HCT116 (cell line): ENCODE data around the gene CDC42EP4. TPM values are rescaled to one million over a fixed set of nuclear protein-coding genes. Genes with fewer than 3 reads are reported as not detected.

Experiments
- ATAC-seq: fragments of 200-7000 bp; cut with Tn5 transposase; 2 replicates; pipeline ENCODE4 v1.9.1; 2020; ENCODE audit warnings: mild to moderate bottlenecking, moderate library complexity
- BruUV-seq: library from RNA; stranded (reverse); fragments of 400-500 nt; replicated peaks from 2 replicates; lab custom pipeline; 2021; lab: Mats Ljungman, UMichigan
- CTCF ChIA-PET: fragments of 300-600 bp; sonication (Branson Sonifier 250); formaldehyde crosslinking; loops from one replicate; lab custom pipeline; 2021; ENCODE audit warnings: antibody characterized with exemption; lab: Charles Lee
- POLR2A ChIA-PET: fragments of 300-600, 350-600 bp; sonication (Branson Sonifier 250); formaldehyde crosslinking; loops from one replicate; lab custom pipeline; 2021; ENCODE audit warnings: antibody characterized with exemption; lab: Charles Lee
- RAD21 ChIA-PET, 2 experiments: fragments of 300-600 bp; sonication (Branson Sonifier 250); formaldehyde crosslinking; loops; one replicate each; lab custom pipeline; 2023; ENCODE audit warnings: low total read pairs in 2 of 2; ENCODE audit not compliant: uncharacterized antibody in 2 of 2, unreplicated experiment in 2 of 2, low non-redundant PET in 1 of 2; lab: Charles Lee
- DNase-seq: peaks from one replicate; pipeline ENCODE4 v3.0.0-alpha.2; 2010; ENCODE audit warnings: low read depth, low spot score
- H2AFZ ChIP-seq: fragments of 200-600 bp; shearing (Covaris generic), sonication (generic); 2 replicates; pipeline ENCODE4 v1.6.1; 2017; ENCODE audit warnings: low read depth, mixed run types, mixed read lengths, antibody characterized with exemption, low read length; ENCODE audit not compliant: poor library complexity, severe bottlenecking
- H3K27ac ChIP-seq: 2 replicates; pipeline ENCODE4 v1.5.1; 2012; ENCODE audit warnings: low read depth, low read length
- H3K27me3 ChIP-seq: fragments of 200-600 bp; sonication (generic); 2 replicates; pipeline ENCODE4 v1.6.1; 2016; ENCODE audit warnings: mixed run types, low read length, mixed read lengths; ENCODE audit not compliant: insufficient read depth
- H3K36me3 ChIP-seq, 2 experiments: fragments of 200-500 bp in 1 of 2; fragments of 200-600 bp in 1 of 2; sonication (Bioruptor generic) in 1 of 2; sonication (generic) in 1 of 2; 2 replicates each; pipeline versions ENCODE4 v1.5.1 to v1.6.1; 2014 to 2016; ENCODE audit warnings: low read length in 2 of 2, inconsistent platforms in 1 of 2, mixed read lengths in 1 of 2, mixed run types in 1 of 2; ENCODE audit not compliant: insufficient read depth in 2 of 2, control insufficient read depth in 1 of 2
- H3K4me1 ChIP-seq, 2 experiments: fragments of 200-600 bp in 1 of 2; sonication (generic) in 1 of 2; 2 replicates each; pipeline versions ENCODE4 v1.5.1 to v1.6.1; 2012 to 2017; ENCODE audit warnings: low read length in 2 of 2, inconsistent platforms in 1 of 2, mild to moderate bottlenecking in 1 of 2, mixed read lengths in 1 of 2, mixed run types in 1 of 2, moderate library complexity in 1 of 2; ENCODE audit not compliant: insufficient read depth in 2 of 2, control insufficient read depth in 1 of 2
- H3K4me2 ChIP-seq: fragments of 200-600 bp; sonication (generic); 2 replicates; pipeline ENCODE4 v1.6.1; 2017; ENCODE audit warnings: mixed run types, low read length, mixed read lengths
- H3K4me3 ChIP-seq, 2 experiments: fragments of 200-600 bp in 1 of 2; sonication (generic) in 1 of 2; replicated peaks in 1 of 2; 2 replicates each; pipeline ENCODE4 v1.5.1; 2011 to 2016; ENCODE audit warnings: low read length in 2 of 2, control low read depth in 1 of 2, low read depth in 1 of 2, mild to moderate bottlenecking in 1 of 2, mixed read lengths in 1 of 2, mixed run types in 1 of 2
- H3K79me2 ChIP-seq: fragments of 200-600 bp; sonication (generic); 2 replicates; pipeline ENCODE4 v1.6.1; 2017; ENCODE audit warnings: mild to moderate bottlenecking, mixed run types, low read length, moderate library complexity, mixed read lengths; ENCODE audit not compliant: insufficient read depth
- H3K9ac ChIP-seq: fragments of 200-600 bp; sonication (generic); 2 replicates; pipeline ENCODE4 v1.6.1; 2016; ENCODE audit warnings: low read length, mixed read lengths
- H3K9me2 ChIP-seq: fragments of 200-600 bp; sonication (generic), shearing (Covaris generic); 2 replicates; pipeline ENCODE4 v1.6.1; 2017; ENCODE audit warnings: mixed run types, mild to moderate bottlenecking, moderate library complexity; ENCODE audit not compliant: insufficient read depth
- H3K9me3 ChIP-seq, 2 experiments: fragments of 200-500 bp in 1 of 2; fragments of 200-600 bp in 1 of 2; sonication (Bioruptor generic) in 1 of 2; sonication (generic) in 1 of 2; 2 replicates each; pipeline ENCODE4 v1.6.1; 2014 to 2017; ENCODE audit warnings: low read length in 2 of 2, mixed read lengths in 2 of 2, inconsistent platforms in 1 of 2, low read depth in 1 of 2, mild to moderate bottlenecking in 1 of 2, mixed run types in 1 of 2, moderate library complexity in 1 of 2; ENCODE audit not compliant: control insufficient read depth in 1 of 2, insufficient read depth in 1 of 2
- H4K20me1 ChIP-seq: fragments of 200-600 bp; sonication (generic), shearing (Covaris generic); 2 replicates; pipeline ENCODE4 v1.6.1; 2017; ENCODE audit warnings: mixed run types, mild to moderate bottlenecking, moderate library complexity; ENCODE audit not compliant: insufficient read depth
- CBX3 ChIP-seq: IDR thresholded peaks from 2 replicates; pipeline ENCODE4 v1.6.1; 2012; ENCODE audit warnings: low read depth
- CEBPB ChIP-seq: IDR thresholded peaks from 2 replicates; pipeline ENCODE4 v1.6.1; 2012; ENCODE audit warnings: low read depth
- CTCF ChIP-seq, 3 experiments: fragments of 200-600 bp in 1 of 3; sonication (generic) in 1 of 3; IDR thresholded peaks in 2 of 3; conservative IDR thresholded peaks in 1 of 3; 2 replicates each; pipeline ENCODE4 v1.5.1; 2012 to 2017; ENCODE audit warnings: low read depth in 2 of 3, low read length in 2 of 3, antibody characterized with exemption in 1 of 3, borderline replicate concordance in 1 of 3, control low read depth in 1 of 3, mild to moderate bottlenecking in 1 of 3, mixed read lengths in 1 of 3, mixed run types in 1 of 3, moderate library complexity in 1 of 3; ENCODE audit not compliant: insufficient read depth in 1 of 3
- ELF1 ChIP-seq: IDR thresholded peaks from 2 replicates; pipeline ENCODE4 v1.6.1; 2012; ENCODE audit warnings: low read depth, borderline replicate concordance
- EZH2 ChIP-seq: fragments of 200-600 bp; sonication (generic); IDR thresholded peaks from 2 replicates; pipeline ENCODE4 v1.6.1; 2017; ENCODE audit warnings: antibody characterized with exemption, mixed run types
- FOSL1 ChIP-seq: IDR thresholded peaks from 2 replicates; pipeline ENCODE4 v1.6.1; 2012; ENCODE audit warnings: low read depth
- JUND ChIP-seq: IDR thresholded peaks from 2 replicates; pipeline ENCODE4 v1.6.1; 2012
- POLR2A ChIP-seq: IDR thresholded peaks from 2 replicates; pipeline ENCODE4 v1.7.0; 2011; ENCODE audit warnings: borderline replicate concordance; ENCODE audit not compliant: insufficient read depth, insufficient read length; ENCODE audit errors: extremely low read depth
- POLR2AphosphoS5 ChIP-seq: IDR thresholded peaks from 2 replicates; pipeline ENCODE4 v1.6.1; 2011; ENCODE audit warnings: mild to moderate bottlenecking, low read depth, low read length, moderate library complexity
- RAD21 ChIP-seq: IDR thresholded peaks from 2 replicates; pipeline ENCODE4 v1.6.1; 2012; ENCODE audit warnings: low read depth, mild to moderate bottlenecking
- SP1 ChIP-seq: IDR thresholded peaks from 2 replicates; pipeline ENCODE4 v1.6.1; 2012; ENCODE audit warnings: low read depth
- SRF ChIP-seq: IDR thresholded peaks from 2 replicates; pipeline ENCODE4 v1.6.1; 2012; ENCODE audit warnings: low read depth
- TCF7L2 ChIP-seq: IDR thresholded peaks from 2 replicates; pipeline ENCODE4 v1.7.0; 2011; ENCODE audit warnings: borderline replicate concordance, inconsistent platforms; ENCODE audit not compliant: insufficient read depth, insufficient read length; ENCODE audit errors: extremely low read depth
- YY1 ChIP-seq: IDR thresholded peaks from 2 replicates; pipeline ENCODE4 v1.6.1; 2011; ENCODE audit warnings: low read length, low read depth, moderate library complexity, mild to moderate bottlenecking; ENCODE audit not compliant: insufficient replicate concordance; ENCODE audit errors: extremely low read depth
- ZBTB33 ChIP-seq: IDR thresholded peaks from 2 replicates; pipeline ENCODE4 v1.6.1; 2011; ENCODE audit warnings: mild to moderate bottlenecking, low read length, moderate library complexity; ENCODE audit not compliant: insufficient replicate concordance; ENCODE audit errors: extremely low read depth
- ZFX ChIP-seq: fragments of 450-650 bp; IDR thresholded peaks from 2 replicates; pipeline ENCODE4 v1.6.1; 2017
- ZNF274 ChIP-seq: fragments of 200-500 bp; sonication (Bioruptor generic); IDR thresholded peaks from 2 replicates; pipeline ENCODE4 v1.6.1; 2014; ENCODE audit warnings: mild to moderate bottlenecking, low read depth, low read length, inconsistent platforms
- intact Hi-C: fragments of 100-400 bp; cut with micrococcal nuclease; formaldehyde crosslinking; loops from 2 replicates; pipeline ENCODE4 v1.10.0; 2022
- total RNA-seq: library from RNA; stranded (reverse); gene quantifications from one replicate; pipeline ENCODE4 v1.2.1, GENCODE V29; 2021; ENCODE audit not compliant: unreplicated experiment

The CDC42EP4 gene
- total RNA-seq, 1 experiment from 2014 or later = 54.9 TPM

GRCh38 chr17:73240561-73240960 is 71.2 kb downstream of the CDC42EP4 start:
- no peaks in the 10 kb centered on the region for H4K20me1 ChIP-seq
- no peak for TF ChIP-seq ZBTB33
- TF ChIP-seq ELF1 = no peak
- no peak for TF ChIP-seq FOSL1
- no peak for TF ChIP-seq JUND
- TF ChIP-seq ZNF274 = no peak
- no peak for TF ChIP-seq POLR2A
- TF ChIP-seq TCF7L2 = no peak
- TF ChIP-seq CBX3 = no peak
- TF ChIP-seq SP1 = no peak
- no peak for TF ChIP-seq CEBPB
- no peak for TF ChIP-seq SRF
- TF ChIP-seq ZFX = no peak
- no peak for TF ChIP-seq EZH2
- TF ChIP-seq CTCF (IDR thresholded peaks at IDR 0.05 in 2 of 3, conservative IDR thresholded peaks at IDR 0.05 in 1 of 3; ENCODE audit: borderline replicate concordance in 1 of 3, insufficient read depth in 1 of 3, low read depth in 2 of 3, low read length in 2 of 3) = no peak
- no peak for TF ChIP-seq RAD21
- no peak for TF ChIP-seq POLR2AphosphoS5
- no peak for TF ChIP-seq YY1
- no peak overlapping the region for H2AFZ ChIP-seq
- no peaks in the 10 kb centered on the region for H3K9me3 ChIP-seq
- ATAC-seq (no peak), DNase-seq (no peak)
- peaks cover 25 to 26% of the 10 kb centered on the region in 2 experiments for H3K36me3 ChIP-seq
- no peak overlapping the region for H3K27ac ChIP-seq
- H3K9ac ChIP-seq = no peak overlapping the region
- ChIA-PET RAD21 (no interaction called here), POLR2A (no interaction called here), CTCF (no interaction called here)
- no peaks in the 10 kb centered on the region for H3K9me2 ChIP-seq
- no peak overlapping the region for H3K4me3 ChIP-seq
- H3K4me1 ChIP-seq = no peaks in the 10 kb centered on the region
- intact Hi-C loops = loop anchor here (10.0 kb wide), 1 partner anchor 604 kb away; no protein-coding TSS in a partner anchor
- BruUV-seq = no TSS peak
- no peak overlapping the region for H3K4me2 ChIP-seq
- H3K79me2 ChIP-seq = no peaks in the 10 kb centered on the region
- H3K27me3 ChIP-seq = no peaks in the 10 kb centered on the region
